Activated effector memory CD4-positive, alpha-beta T cell treated with Interleukin-2 at 50 U/mL for 16 hours (primary cell): ENCODE measurements around the gene KAT8.
A peak's percentile ranks its signal among the peaks of the same experiment; 100 is the strongest.

ENCODE experiments used
- DNase-seq: peaks from one replicate; pipeline ENCODE4 v3.0.0-alpha.2; 2020

The KAT8 gene

DNA sequence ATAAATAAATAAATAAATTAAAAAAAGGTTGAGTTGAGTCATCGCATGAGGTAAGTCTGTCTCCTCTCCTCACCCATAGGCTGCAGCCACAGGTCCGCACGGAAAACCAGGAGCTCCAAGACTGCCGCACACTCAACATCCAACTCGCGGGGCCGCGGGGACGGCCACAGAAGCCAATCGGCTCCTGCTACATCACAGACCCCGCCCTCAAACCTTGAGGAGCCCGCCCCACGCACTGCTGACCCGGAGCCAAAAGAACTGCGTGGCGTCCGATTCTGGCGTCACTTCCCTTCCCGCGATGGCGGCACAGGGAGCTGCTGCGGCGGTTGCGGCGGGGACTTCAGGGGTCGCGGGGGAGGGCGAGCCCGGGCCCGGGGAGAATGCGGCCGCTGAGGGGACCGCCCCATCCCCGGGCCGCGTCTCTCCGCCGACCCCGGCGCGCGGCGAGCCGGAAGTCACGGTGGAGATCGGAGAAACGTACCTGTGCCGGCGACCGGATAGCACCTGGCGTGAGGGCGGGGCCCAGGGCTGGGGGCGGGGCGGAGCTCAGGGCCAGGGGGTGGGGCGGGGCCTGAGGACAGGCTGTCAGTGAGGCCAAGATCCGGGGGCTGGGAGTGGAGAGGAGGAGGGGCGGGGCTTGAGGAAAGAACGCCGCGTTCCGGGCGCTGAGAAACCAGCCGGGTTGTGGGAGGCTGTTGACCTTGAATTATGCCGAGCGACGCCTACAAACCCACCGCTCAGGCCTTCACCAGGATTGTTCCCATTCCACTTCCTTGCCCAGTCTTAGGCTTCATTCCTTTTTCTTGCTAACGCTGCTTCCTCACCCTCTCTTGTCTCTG is at the start of gene KAT8:
Gene KAT8 (plus strand): TSS at position 281 of the 839 bp plus-strand sequence. CDS start 18 bp downstream, at position 299.
- DNase-seq = peak; percentile 95

DNA sequence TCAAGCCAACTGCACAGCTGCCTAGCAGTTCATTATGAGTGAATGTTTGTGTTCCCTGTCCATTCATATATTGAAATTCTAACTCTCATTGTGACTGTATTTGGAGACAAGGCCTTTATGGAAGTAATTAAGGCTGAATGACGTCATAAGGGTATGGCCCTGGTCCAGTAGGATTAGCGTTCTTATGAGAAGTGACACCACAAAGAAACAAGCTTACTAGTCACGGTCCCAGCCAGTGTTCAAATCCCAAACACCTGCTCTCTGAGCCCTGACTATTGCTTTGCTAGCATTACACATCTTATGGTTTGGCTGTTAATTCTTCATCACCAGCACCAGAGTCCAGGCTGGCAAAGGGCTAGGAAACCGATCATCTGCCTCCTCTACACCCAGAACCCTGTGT is 45.6 kb upstream of the KAT8 start:
- no peak for DNase-seq

DNA sequence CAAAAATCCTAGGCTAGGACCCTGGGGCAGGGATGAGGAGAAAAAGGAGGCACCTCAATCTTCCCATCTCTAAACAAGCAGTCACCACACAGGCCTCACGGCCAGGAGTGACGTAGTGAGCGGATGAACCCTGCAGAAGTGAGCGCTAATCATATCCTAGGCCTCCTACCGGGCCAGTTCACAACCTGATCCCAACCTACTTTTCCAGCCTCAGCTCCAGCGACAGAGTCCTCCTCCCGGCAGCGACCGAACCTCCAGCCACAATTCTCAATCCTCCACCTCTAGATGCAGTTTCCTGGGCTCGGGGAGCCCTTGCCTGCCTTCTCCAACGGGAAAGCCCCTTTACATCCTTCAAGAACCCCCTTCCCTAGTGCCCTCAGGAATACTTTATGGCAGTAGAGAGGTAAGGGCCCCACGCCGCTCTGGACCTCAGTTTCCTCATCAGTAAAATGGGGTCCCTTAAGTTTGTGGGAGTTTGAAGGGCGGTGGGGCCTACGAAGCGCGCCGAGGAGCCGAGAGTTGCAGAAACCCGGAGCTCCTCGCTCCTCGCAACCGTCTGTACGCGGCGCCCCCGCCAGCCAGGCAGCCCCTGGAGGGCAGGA is 44.8 kb upstream of the KAT8 start:
- peak; percentile 16 for DNase-seq

DNA sequence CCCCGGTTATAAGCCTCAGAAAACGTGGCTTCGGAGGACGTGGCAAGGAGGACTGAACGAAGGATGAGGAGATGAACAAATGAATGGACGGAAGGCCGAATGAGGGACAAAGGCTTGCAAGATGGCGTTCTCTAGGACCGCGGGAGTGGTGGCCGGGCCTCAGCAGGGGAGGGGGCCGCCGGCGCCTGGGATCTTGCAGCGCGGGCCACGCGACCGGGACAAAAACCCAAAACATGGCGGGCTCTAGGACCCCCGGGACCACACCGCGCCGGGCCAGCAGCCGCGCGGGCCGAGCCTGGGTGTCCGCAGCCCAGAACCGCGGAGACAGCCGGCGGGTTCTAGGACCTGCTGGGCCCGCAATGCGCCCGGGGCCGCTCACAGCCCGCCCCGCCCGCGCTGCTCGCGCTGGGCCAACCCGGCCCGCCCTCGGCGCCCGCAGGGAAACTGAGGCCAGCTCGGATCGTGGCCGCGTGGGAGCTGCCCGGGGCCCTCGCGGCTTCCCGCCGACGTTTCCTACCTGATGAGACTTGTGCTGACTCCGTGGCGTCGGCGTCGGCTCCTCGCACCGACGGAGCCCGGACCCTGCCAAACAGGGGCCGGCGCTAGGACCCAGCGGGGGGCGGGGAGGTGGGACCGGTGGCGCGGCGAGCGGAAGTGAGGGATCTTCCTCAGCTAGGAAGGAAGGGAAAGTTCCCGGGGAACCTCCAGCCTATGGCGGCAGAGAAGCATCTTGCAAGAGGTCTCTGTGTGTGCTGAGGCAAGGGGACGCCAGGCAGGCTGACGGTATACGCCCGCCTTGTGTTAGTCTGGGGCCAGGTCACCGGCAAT is 44.1 kb upstream of the KAT8 start:
- peak; percentile 82 for DNase-seq

DNA sequence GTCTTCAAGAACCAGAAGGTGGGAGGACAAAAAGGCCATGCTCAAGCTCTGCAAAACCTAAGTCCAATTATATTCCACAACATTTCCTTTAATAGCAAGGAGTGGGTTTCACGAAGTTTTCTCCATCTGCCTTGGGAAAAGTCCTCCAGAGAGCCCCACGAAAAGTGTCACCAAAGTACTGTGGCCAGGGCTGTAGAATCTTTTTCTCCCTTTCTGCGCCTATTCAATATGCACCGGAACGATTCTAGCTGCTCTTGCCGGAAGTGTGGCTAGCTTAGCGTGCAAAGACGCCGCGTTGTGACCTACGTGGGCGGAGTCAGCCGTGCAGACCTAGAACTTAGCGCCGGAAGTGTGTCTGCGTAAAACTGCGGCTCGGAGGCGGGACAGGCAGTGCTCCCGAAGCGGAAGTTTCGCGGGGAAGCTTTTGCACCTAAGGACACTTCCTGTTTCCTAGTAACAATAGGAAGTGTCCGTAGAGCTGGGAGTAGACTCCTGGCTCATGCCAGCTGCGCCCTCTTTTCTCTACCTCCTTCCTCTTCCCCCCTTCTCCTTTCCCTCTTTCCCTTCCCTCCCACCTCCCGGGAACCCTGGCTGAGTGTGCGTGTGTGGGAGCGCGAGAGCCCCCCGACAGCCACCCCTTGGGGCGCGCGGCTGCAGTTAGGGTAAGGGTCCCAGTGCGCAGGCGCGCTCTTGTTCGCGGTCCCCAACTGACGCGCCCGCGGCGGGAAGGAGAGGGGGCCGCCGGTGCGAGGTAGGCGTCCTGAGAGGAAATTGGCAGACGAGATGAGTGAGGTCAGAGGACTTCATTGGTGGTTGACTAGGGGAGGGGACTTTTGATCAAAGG is 43.3 kb upstream of the KAT8 start, which contains the start of the genes ZNF646 and ZNF668:
Gene ZNF646 (plus strand): TSS at position 453 of the 844 bp plus-strand sequence. CDS start 1,903 bp downstream, outside the sequence.
Gene ZNF668 (minus strand): TSS at position 271 of the 844 bp plus-strand sequence. CDS start 9,781 bp downstream, outside the sequence.
- DNase-seq = peak; percentile 96

DNA sequence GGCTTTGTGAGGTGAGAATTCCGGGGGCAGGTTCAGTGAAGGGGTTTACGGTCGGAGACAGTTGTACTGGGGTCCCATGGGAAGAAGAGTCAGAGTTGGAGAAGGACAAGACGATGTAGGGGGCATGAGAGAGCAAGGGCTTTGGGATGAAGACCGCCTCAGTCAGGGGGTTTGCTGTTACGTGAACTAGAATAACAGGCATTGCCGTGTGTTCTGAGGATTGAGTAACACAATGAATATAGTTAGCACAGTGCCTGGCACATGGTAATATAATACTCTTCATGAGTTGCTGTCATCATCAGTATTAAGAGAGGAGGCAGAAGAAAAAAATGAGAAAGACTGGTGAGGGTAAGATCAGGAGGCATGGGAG is 42.7 kb upstream of the KAT8 start:
- DNase-seq = no peak

DNA sequence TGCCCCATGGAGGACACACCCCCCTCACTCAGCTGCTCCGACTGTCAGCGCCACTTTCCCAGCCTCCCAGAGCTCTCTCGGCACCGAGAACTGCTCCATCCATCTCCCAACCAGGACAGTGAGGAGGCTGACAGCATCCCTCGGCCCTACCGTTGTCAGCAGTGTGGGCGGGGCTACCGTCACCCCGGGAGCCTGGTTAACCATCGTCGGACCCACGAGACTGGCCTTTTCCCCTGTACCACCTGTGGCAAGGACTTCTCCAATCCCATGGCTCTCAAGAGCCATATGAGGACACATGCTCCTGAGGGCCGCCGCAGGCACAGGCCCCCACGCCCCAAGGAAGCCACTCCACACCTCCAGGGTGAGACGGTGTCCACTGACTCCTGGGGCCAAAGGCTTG is 41.1 kb upstream of the KAT8 start:
- no peak for DNase-seq

DNA sequence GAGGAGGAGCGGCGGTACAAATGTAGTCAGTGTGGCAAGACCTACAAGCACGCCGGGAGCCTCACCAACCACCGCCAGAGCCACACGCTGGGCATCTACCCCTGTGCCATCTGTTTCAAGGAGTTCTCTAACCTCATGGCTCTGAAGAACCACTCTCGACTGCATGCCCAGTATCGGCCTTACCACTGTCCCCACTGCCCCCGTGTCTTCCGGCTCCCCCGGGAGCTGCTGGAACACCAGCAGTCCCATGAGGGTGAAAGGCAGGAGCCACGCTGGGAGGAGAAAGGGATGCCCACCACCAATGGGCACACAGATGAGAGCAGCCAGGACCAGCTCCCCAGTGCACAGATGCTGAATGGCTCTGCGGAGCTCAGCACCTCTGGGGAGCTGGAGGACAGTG is 40.4 kb upstream of the KAT8 start:
- no peak for DNase-seq

DNA sequence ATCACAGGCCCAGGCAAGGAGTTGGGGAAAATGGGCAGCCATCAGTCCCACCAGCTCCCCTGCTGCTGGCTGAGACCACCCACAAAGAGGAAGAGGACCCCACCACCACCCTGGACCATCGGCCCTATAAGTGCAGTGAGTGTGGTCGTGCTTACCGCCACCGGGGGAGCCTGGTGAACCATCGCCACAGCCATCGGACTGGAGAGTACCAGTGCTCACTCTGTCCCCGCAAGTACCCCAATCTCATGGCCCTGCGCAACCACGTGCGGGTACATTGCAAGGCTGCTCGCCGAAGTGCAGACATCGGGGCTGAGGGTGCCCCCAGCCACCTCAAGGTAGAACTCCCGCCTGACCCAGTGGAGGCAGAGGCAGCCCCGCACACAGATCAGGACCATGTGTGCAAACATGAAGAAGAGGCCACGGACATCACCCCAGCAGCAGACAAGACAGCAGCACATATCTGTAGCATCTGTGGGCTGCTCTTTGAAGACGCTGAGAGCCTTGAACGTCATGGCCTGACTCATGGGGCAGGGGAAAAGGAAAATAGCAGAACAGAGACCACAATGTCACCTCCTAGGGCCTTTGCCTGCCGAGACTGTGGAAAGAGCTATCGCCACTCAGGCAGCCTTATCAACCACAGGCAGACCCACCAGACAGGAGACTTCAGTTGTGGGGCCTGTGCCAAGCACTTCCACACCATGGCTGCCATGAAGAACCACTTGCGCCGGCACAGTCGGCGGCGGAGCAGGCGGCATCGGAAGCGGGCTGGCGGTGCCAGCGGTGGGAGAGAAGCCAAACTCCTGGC is 39.7 kb upstream of the KAT8 start:
- no peak for DNase-seq

DNA sequence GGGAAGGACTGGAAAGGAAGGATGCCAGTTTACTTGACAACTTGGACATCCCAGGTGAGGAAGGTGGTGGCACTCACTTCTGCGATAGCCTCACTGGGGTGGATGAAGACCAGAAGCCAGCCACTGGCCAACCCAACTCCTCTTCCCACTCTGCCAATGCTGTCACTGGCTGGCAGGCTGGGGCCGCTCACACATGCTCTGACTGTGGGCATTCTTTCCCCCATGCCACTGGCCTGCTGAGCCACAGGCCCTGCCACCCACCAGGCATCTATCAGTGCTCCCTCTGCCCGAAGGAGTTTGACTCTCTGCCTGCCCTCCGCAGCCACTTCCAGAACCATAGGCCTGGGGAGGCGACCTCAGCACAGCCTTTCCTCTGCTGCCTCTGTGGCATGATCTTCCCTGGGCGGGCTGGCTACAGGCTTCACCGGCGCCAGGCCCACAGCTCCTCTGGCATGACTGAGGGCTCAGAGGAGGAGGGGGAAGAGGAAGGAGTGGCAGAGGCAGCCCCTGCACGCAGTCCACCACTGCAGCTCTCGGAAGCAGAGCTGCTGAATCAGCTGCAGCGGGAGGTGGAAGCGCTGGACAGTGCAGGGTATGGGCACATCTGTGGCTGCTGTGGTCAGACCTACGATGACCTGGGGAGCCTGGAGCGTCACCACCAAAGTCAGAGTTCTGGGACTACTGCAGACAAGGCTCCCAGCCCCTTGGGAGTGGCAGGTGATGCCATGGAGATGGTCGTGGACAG is 38.7 kb upstream of the KAT8 start:
- DNase-seq = no peak

DNA sequence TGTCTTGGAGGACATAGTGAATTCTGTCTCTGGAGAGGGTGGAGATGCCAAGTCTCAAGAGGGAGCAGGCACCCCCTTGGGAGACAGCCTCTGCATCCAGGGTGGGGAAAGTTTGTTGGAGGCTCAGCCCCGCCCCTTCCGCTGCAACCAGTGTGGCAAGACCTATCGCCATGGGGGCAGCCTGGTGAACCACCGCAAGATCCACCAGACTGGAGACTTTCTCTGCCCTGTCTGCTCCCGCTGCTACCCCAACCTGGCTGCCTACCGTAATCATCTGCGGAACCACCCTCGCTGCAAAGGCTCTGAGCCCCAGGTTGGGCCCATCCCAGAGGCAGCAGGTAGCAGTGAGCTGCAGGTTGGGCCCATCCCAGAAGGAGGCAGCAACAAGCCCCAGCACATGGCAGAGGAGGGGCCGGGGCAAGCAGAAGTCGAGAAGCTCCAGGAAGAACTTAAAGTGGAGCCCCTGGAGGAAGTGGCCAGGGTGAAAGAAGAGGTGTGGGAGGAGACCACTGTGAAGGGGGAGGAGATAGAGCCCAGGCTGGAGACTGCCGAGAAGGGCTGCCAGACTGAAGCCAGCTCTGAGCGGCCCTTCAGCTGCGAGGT is 38.0 kb upstream of the KAT8 start:
- no peak for DNase-seq

DNA sequence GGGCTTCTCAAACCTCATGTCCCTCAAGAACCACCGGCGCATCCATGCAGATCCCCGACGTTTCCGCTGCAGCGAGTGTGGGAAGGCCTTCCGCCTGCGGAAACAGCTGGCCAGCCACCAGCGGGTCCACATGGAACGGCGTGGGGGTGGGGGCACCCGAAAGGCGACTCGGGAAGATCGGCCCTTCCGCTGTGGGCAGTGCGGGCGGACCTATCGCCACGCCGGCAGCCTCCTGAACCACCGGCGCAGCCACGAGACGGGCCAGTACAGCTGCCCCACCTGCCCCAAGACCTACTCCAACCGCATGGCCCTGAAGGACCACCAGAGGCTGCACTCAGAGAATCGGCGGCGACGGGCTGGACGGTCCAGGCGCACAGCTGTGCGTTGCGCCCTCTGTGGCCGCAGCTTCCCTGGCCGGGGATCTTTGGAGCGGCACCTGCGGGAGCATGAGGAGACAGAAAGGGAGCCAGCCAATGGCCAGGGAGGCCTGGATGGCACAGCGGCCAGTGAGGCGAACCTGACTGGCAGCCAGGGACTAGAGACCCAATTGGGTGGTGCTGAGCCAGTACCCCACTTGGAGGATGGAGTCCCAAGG is 37.3 kb upstream of the KAT8 start:
- no peak for DNase-seq

DNA sequence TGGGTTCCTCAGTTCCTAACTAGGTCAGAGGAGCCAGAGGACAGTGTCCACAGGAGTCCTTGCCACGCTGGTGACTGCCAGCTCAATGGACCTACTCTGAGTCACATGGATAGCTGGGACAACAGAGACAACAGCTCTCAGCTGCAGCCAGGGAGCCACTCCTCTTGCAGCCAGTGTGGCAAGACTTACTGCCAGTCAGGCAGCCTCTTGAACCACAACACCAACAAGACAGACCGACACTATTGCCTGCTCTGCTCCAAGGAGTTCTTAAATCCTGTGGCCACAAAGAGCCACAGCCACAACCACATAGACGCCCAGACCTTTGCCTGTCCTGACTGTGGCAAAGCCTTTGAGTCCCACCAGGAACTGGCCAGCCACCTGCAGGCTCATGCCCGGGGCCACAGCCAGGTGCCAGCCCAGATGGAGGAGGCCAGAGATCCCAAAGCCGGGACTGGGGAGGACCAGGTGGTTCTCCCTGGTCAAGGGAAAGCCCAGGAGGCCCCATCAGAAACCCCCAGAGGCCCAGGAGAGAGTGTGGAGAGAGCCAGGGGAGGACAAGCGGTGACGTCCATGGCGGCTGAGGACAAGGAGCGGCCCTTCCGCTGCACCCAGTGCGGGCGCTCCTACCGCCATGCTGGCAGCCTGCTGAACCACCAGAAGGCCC is 36.6 kb upstream of the KAT8 start:
- no peak for DNase-seq

DNA sequence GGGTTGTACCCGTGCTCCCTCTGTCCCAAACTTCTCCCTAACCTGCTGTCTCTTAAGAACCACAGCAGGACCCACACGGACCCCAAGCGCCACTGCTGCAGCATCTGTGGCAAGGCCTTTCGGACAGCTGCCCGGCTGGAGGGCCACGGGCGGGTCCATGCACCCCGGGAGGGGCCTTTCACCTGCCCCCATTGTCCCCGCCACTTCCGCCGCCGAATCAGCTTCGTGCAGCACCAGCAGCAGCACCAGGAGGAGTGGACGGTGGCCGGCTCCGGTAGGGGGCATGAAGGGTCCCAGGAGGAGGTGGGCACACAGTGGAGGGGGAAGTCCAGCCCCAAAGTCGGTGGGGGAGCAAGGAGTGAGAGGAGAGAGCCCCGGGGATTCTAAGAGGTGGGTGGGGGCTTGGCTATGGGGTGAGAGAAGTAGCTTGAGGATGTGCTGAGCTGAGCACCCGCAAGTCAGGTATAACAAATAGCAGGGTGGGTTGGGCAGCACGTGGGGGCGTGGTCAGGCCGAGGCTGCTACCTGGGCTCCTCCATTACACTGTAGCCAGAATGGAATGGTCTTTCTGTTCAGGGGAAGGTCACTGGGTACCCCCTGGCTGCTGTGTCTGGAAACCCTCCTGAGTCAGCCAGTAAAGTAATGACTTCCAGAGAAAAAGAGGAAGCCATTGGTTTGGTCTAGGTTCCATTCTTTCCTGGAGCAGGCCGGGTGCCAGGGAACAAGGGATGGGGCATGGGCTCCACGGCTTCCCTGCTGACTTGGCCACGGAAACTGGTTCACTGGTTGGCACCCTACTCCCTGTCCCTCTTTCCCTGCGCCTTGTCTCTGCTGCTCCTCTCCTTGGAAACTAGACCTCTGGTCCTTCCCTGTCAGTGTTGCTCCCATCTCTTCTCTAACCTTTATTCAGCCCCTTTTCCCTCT is 35.8 kb upstream of the KAT8 start:
- no peak for DNase-seq

DNA sequence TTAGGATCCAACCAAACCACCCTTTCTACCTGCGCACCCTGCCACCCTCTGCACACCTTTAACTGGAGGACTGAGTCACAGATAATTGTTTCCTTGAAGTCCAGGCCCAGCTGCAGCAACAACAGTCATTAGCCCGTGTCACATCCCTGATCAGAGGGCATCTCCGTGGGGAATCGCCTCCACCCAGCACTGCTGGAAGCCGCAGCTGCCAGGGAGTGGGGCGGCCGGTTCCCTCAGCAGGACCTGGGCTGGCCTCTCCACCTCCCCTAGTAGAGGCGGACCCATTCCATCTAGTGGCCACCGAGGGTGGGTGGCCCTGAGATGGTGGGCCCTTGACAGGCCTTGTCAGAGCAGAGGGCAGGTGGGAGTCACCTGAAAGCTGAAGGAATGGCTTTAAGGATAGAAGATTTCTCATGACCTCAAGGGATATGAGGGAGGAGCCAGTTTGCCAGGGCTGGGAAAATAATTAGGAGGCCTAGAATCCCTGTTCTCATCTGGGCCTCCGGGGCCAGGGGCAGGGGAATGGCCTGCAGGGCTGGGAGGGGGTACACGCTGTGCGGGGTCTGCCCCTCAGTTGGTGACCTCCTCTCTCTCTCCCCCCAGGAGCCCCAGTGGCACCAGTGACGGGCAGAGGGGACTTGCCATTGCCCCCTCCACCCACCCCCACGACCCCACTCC is 35.0 kb upstream of the KAT8 start:
- no peak for DNase-seq

DNA sequence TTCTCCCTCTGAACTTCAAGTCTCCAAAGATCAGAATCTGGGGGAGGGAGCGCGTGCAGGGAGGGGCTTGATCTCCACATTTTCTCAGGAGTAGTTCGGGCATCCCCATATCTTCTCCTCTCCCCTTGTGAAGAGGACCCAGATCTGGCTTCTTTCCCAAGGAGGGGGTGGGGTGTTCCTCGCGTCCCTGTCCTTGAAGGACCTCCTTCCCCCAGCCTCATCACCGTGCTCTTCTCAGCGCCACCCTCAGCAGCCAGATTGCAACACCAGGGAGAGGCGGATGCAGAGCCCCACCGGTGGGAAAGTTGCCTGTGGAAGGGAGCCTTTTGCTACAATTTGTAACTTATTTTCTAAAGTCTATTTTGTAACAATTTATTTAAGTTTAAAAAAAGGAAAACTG is 34.4 kb upstream of the KAT8 start:
- no peak for DNase-seq

DNA sequence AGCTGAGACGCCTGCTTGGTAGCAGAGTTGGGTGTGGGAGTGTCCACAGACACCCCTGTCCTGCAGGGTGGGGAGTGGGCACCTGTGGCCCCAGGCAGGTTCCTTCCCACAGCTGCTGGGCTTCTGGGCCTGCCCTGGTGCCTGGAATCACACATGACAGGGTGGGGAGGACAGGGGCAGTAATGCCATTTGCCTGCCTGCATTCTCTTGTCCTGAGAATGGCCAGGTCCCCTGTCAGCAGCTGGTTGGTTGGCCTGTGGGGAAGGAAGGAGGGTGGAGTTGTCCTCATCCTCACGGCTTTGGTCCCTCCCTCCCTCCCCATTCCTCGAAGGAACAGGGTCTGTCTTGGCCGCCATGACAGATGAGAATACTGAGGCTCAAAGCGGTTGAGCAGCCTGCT is 33.9 kb upstream of the KAT8 start:
- no peak for DNase-seq

DNA sequence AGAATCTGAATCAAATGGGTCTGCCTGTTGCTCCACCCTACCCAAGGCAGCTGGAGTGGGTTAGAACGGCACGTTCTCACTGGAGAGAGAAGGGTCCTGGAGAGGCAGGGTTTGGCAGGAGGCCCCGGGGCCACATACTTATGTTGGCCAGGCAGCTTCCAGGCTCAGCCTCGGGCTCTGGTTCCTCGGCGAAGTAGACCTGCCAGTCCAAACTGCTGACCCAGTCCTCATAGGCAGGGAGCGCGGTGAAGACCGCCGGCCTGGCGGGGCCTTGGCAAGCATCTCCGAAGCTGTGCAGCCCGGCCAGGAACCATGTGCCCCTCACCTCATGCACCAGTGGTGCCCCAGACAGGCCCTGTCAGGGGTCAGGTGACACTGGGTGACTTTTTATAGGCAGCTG is 33.5 kb upstream of the KAT8 start:
- DNase-seq = no peak
